ENCODE data around the gene RAB11FIP4. TPM values are rescaled to one million over a fixed set of nuclear protein-coding genes. Genes with fewer than 3 reads are reported as not detected.

RAB11FIP4 gene
- total RNA-seq, 1 donor from 2014 or later = 1.0 TPM

GRCh38 chr17:31560616-31561235 is 169.3 kb downstream of the RAB11FIP4 start:
- peaks cover 0 to 2% (median 0%) of the 10 kb centered on the region in 3 donors for H3K36me3 ChIP-seq (ENCODE audit: control insufficient read depth in 3 of 3, insufficient read depth in 3 of 3, low read length in 3 of 3)
- H3K4me1 ChIP-seq (ENCODE audit: control insufficient read depth in 3 of 3, insufficient read depth in 3 of 3, low read length in 3 of 3) = peaks cover 29 to 30% (median 30%) of the 10 kb centered on the region in 3 donors
- peak overlapping the region; percentile 62 for H3K27ac ChIP-seq (ENCODE audit: low read depth, low read length)
- no peaks in the 10 kb centered on the region for H3K9me3 ChIP-seq (ENCODE audit: control insufficient read depth in 3 of 3, low read length in 3 of 3)
- H3K9ac ChIP-seq (ENCODE audit: low read depth in 1 of 3, low read length in 3 of 3) = peak overlapping the region in 2 of 3 donors; percentile 45 to 71
- H3K27me3 ChIP-seq (ENCODE audit: control insufficient read depth in 3 of 3, insufficient read depth in 3 of 3, low read length in 3 of 3) = peaks cover 0 to 3% (median 0%) of the 10 kb centered on the region in 3 donors
- H3K4me3 ChIP-seq (ENCODE audit: low read length in 3 of 3) = peak overlapping the region; percentile 55 to 64 (median 60)

GRCh38 chr17:31561469-31562375 is 170.2 kb downstream of the RAB11FIP4 start:
- Histone ChIP-seq H3K27me3 (ENCODE audit: control insufficient read depth in 3 of 3, insufficient read depth in 3 of 3, low read length in 3 of 3) (peaks cover 0 to 3% (median 0%) of the 10 kb centered on the region in 3 donors), H3K9me3 (ENCODE audit: control insufficient read depth in 3 of 3, low read length in 3 of 3) (no peaks in the 10 kb centered on the region), H3K36me3 (ENCODE audit: control insufficient read depth in 3 of 3, insufficient read depth in 3 of 3, low read length in 3 of 3) (peaks cover 0 to 2% (median 0%) of the 10 kb centered on the region in 3 donors), H3K4me3 (ENCODE audit: low read length in 3 of 3) (peak overlapping the region in 1 of 3 donors; percentile 59), H3K9ac (ENCODE audit: low read depth in 1 of 3, low read length in 3 of 3) (peak overlapping the region in 1 of 3 donors; percentile 8), H3K27ac (ENCODE audit: low read depth, low read length) (peak overlapping the region; percentile 62), H3K4me1 (ENCODE audit: control insufficient read depth in 3 of 3, insufficient read depth in 3 of 3, low read length in 3 of 3) (peaks cover 30 to 38% (median 31%) of the 10 kb centered on the region in 3 donors)

- peaks cover 30 to 42% (median 31%) of the 10 kb centered on the region in 3 donors for H3K4me1 ChIP-seq (ENCODE audit: control insufficient read depth in 3 of 3, insufficient read depth in 3 of 3, low read length in 3 of 3)
- peaks cover 0 to 2% (median 0%) of the 10 kb centered on the region in 3 donors for H3K36me3 ChIP-seq (ENCODE audit: control insufficient read depth in 3 of 3, insufficient read depth in 3 of 3, low read length in 3 of 3)
- H3K27ac ChIP-seq (ENCODE audit: low read depth, low read length) = no peak overlapping the region
Measured at GRCh38 chr17:31562376-31562840, 170.9 kb downstream of the RAB11FIP4 start.

DNA sequence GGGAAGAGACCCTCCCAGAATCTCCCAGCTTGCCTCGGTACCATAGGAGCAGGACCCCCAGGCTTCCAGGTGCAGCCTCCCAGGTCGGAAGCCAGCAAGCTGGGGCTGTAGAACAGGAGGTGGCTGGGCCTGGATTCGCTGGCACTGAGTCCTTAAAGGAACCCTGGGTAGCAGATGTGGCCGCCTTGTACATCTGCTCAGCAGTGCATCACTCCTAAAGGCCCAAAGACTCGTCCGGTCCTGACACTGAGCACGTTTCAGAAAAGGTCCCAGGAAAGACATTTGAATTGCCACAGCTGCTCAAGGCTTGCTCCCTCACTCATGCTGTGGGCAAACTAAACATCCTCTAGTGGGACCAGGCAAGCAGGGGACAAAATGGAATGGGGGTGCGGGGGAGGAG is 172.8 kb downstream of the RAB11FIP4 start:
- no peaks in the 10 kb centered on the region for H3K9me3 ChIP-seq (ENCODE audit: control insufficient read depth in 3 of 3, low read length in 3 of 3)
- H3K9ac ChIP-seq (ENCODE audit: low read depth in 1 of 3, low read length in 3 of 3) = no peak overlapping the region
- H3K4me1 ChIP-seq (ENCODE audit: control insufficient read depth in 3 of 3, insufficient read depth in 3 of 3, low read length in 3 of 3) = peaks cover 32 to 40% (median 33%) of the 10 kb centered on the region in 3 donors
- H3K27me3 ChIP-seq (ENCODE audit: control insufficient read depth in 3 of 3, insufficient read depth in 3 of 3, low read length in 3 of 3) = peaks cover 0 to 3% (median 0%) of the 10 kb centered on the region in 3 donors
- H3K4me3 ChIP-seq (ENCODE audit: low read length in 3 of 3) = no peak overlapping the region
- peaks cover 0 to 2% (median 0%) of the 10 kb centered on the region in 3 donors for H3K36me3 ChIP-seq (ENCODE audit: control insufficient read depth in 3 of 3, insufficient read depth in 3 of 3, low read length in 3 of 3)
- H3K27ac ChIP-seq (ENCODE audit: low read depth, low read length) = no peak overlapping the region

More at GRCh38 chr17:31562376-31562840, 170.9 kb downstream of the RAB11FIP4 start:
- H3K4me3 ChIP-seq (ENCODE audit: low read length in 3 of 3) = no peak overlapping the region
- H3K27me3 ChIP-seq (ENCODE audit: control insufficient read depth in 3 of 3, insufficient read depth in 3 of 3, low read length in 3 of 3) = peaks cover 0 to 3% (median 0%) of the 10 kb centered on the region in 3 donors
- H3K9ac ChIP-seq (ENCODE audit: low read depth in 1 of 3, low read length in 3 of 3) = no peak overlapping the region
- no peaks in the 10 kb centered on the region for H3K9me3 ChIP-seq (ENCODE audit: control insufficient read depth in 3 of 3, low read length in 3 of 3)

DNA sequence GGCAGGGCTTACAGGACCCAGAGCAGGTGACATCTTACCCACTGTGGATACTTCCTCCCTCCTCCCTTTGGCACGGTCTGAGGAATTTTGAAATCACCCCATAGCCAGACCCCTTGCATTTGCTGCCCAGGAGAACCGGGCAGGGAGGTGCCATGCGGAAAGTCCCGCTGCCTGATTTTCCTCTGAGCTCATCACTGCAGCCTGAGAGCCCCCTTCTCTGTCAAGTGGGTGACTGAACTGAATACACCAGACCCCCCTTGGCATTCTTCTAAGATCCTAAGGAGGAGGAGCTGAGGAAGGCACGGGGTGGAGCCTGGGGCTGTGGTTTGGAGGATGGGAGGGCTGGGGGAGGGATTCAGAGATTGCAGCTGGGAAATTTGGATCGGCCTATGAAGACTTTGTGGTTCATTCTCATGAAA is 173.4 kb downstream of the RAB11FIP4 start:
- Histone ChIP-seq H3K36me3 (ENCODE audit: control insufficient read depth in 3 of 3, insufficient read depth in 3 of 3, low read length in 3 of 3) (peaks cover 0 to 2% (median 0%) of the 10 kb centered on the region in 3 donors), H3K9me3 (ENCODE audit: control insufficient read depth in 3 of 3, low read length in 3 of 3) (no peaks in the 10 kb centered on the region), H3K27ac (ENCODE audit: low read depth, low read length) (no peak overlapping the region), H3K9ac (ENCODE audit: low read depth in 1 of 3, low read length in 3 of 3) (peak overlapping the region in 1 of 3 donors; percentile 9), H3K4me3 (ENCODE audit: low read length in 3 of 3) (no peak overlapping the region), H3K4me1 (ENCODE audit: control insufficient read depth in 3 of 3, insufficient read depth in 3 of 3, low read length in 3 of 3) (peaks cover 32 to 46% (median 33%) of the 10 kb centered on the region in 3 donors), H3K27me3 (ENCODE audit: control insufficient read depth in 3 of 3, insufficient read depth in 3 of 3, low read length in 3 of 3) (peaks cover 0 to 3% (median 0%) of the 10 kb centered on the region in 3 donors)

DNA sequence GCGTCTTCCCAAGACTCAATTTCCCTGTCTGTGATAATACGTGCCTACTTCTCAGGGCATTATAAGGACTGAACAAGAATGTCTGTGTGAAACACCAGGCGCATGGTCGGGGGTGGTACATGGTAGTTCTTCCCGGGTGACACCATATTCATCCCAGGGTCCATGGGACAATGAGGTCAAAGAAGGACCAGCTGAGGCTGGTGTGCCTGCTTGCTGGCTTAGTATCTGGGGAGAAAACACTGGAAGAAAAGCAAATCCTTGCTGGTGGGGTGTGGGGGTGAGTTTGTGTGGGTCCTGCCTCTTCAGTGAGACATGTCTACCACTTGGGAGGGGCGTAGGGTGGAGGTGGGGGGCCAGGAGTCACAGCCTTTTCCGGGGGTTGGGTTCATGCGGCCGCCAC is 174.2 kb downstream of the RAB11FIP4 start:
- H3K27ac ChIP-seq (ENCODE audit: low read depth, low read length) = no peak overlapping the region
- H3K9ac ChIP-seq (ENCODE audit: low read depth in 1 of 3, low read length in 3 of 3) = no peak overlapping the region

GRCh38 chr17:31566247-31566991 is 174.9 kb downstream of the RAB11FIP4 start:
- Histone ChIP-seq H3K4me3 (ENCODE audit: low read length in 3 of 3) (no peak overlapping the region), H3K36me3 (ENCODE audit: control insufficient read depth in 3 of 3, insufficient read depth in 3 of 3, low read length in 3 of 3) (peaks cover 0 to 2% (median 0%) of the 10 kb centered on the region in 3 donors), H3K27me3 (ENCODE audit: control insufficient read depth in 3 of 3, insufficient read depth in 3 of 3, low read length in 3 of 3) (no peaks in the 10 kb centered on the region), H3K9me3 (ENCODE audit: control insufficient read depth in 3 of 3, low read length in 3 of 3) (no peaks in the 10 kb centered on the region), H3K9ac (ENCODE audit: low read depth in 1 of 3, low read length in 3 of 3) (no peak overlapping the region), H3K4me1 (ENCODE audit: control insufficient read depth in 3 of 3, insufficient read depth in 3 of 3, low read length in 3 of 3) (peaks cover 37 to 54% (median 40%) of the 10 kb centered on the region in 3 donors), H3K27ac (ENCODE audit: low read depth, low read length) (no peak overlapping the region)

More for the DNA sequence above, 174.2 kb downstream of the RAB11FIP4 start:
- Histone ChIP-seq H3K4me3 (ENCODE audit: low read length in 3 of 3) (no peak overlapping the region), H3K4me1 (ENCODE audit: control insufficient read depth in 3 of 3, insufficient read depth in 3 of 3, low read length in 3 of 3) (peaks cover 34 to 47% (median 38%) of the 10 kb centered on the region in 3 donors), H3K27me3 (ENCODE audit: control insufficient read depth in 3 of 3, insufficient read depth in 3 of 3, low read length in 3 of 3) (no peaks in the 10 kb centered on the region), H3K9me3 (ENCODE audit: control insufficient read depth in 3 of 3, low read length in 3 of 3) (no peaks in the 10 kb centered on the region), H3K36me3 (ENCODE audit: control insufficient read depth in 3 of 3, insufficient read depth in 3 of 3, low read length in 3 of 3) (peaks cover 0 to 2% (median 0%) of the 10 kb centered on the region in 3 donors)

DNA sequence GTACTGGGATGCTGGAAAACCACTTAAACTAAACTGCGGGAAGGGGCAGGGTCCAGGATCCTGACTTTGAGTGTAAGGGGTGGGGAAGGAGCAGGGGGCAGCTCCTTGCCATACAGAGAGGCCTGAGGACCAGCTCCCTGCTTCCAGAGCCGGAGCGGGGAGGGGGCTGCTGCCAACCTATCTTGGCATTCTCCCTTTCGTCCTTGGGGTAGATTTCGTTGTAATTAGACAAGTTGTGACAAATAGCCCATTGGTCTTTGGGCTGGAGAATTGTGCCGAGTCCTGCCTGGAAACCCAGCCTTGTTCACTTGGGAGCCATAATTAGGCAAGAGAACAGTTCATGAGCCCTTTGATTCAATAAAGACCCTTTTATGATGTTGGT is 175.5 kb downstream of the RAB11FIP4 start:
- Histone ChIP-seq H3K4me1 (ENCODE audit: control insufficient read depth in 3 of 3, insufficient read depth in 3 of 3, low read length in 3 of 3) (peaks cover 38 to 58% (median 42%) of the 10 kb centered on the region in 3 donors), H3K36me3 (ENCODE audit: control insufficient read depth in 3 of 3, insufficient read depth in 3 of 3, low read length in 3 of 3) (peaks cover 0 to 2% (median 0%) of the 10 kb centered on the region in 3 donors), H3K27ac (ENCODE audit: low read depth, low read length) (no peak overlapping the region)

GRCh38 chr17:31568121-31568520 is 176.6 kb downstream of the RAB11FIP4 start:
- Histone ChIP-seq H3K27ac (ENCODE audit: low read depth, low read length) (peak overlapping the region; percentile 23), H3K9me3 (ENCODE audit: control insufficient read depth in 3 of 3, low read length in 3 of 3) (no peaks in the 10 kb centered on the region), H3K27me3 (ENCODE audit: control insufficient read depth in 3 of 3, insufficient read depth in 3 of 3, low read length in 3 of 3) (no peaks in the 10 kb centered on the region), H3K4me3 (ENCODE audit: low read length in 3 of 3) (peak overlapping the region in 1 of 3 donors; percentile 6), H3K4me1 (ENCODE audit: control insufficient read depth in 3 of 3, insufficient read depth in 3 of 3, low read length in 3 of 3) (peaks cover 39 to 54% (median 47%) of the 10 kb centered on the region in 3 donors), H3K9ac (ENCODE audit: low read depth in 1 of 3, low read length in 3 of 3) (peak overlapping the region in 2 of 3 donors; percentile 24 to 45), H3K36me3 (ENCODE audit: control insufficient read depth in 3 of 3, insufficient read depth in 3 of 3, low read length in 3 of 3) (no peaks in the 10 kb centered on the region)

More for the DNA sequence above, 175.5 kb downstream of the RAB11FIP4 start:
- Histone ChIP-seq H3K9ac (ENCODE audit: low read depth in 1 of 3, low read length in 3 of 3) (no peak overlapping the region), H3K27me3 (ENCODE audit: control insufficient read depth in 3 of 3, insufficient read depth in 3 of 3, low read length in 3 of 3) (no peaks in the 10 kb centered on the region), H3K4me3 (ENCODE audit: low read length in 3 of 3) (no peak overlapping the region), H3K9me3 (ENCODE audit: control insufficient read depth in 3 of 3, low read length in 3 of 3) (no peaks in the 10 kb centered on the region)
